ENCODE data around the gene GDI2.

GDI2 gene

GRCh38 chr10:5730766-5731165, 82.5 kb downstream of the GDI2 start:
- no peaks in the 10 kb centered on the region; the same call in 1 of the 2 replicates for H3K36me3 ChIP-seq (replicated peaks; ENCODE audit: insufficient read depth, low read length)
- no peaks in the 10 kb centered on the region for H4K20me1 ChIP-seq (ENCODE audit: insufficient read depth, low read length)
- H3K79me2 ChIP-seq (ENCODE audit: low read length): peaks cover 9% of the 10 kb centered on the region
- no peaks in the 10 kb centered on the region for H3K9me3 ChIP-seq (replicated peaks; ENCODE audit: insufficient read depth, low read length)
- H3K4me2 ChIP-seq (ENCODE audit: low read depth, low read length): no peak overlapping the region
- TF ChIP-seq EZH2 (optimal IDR thresholded peaks at IDR 0.05; ENCODE audit: low read depth, low read length): no peak
- TF ChIP-seq CTCF (IDR thresholded peaks at IDR 0.05; ENCODE audit: low read length): no peak
- TF ChIP-seq EZH2phosphoT487 (IDR thresholded peaks at IDR 0.05; ENCODE audit: low read length): no peak
- H3K9me2 ChIP-seq (replicated peaks; ENCODE audit: insufficient read depth, low read length): no peaks in the 10 kb centered on the region
- no peak for DNase-seq
- H2AFZ ChIP-seq (ENCODE audit: low read length): no peak overlapping the region
- H3K27ac ChIP-seq (ENCODE audit: low read length): no peak overlapping the region
- no peaks in the 10 kb centered on the region for H3K27me3 ChIP-seq (replicated peaks; ENCODE audit: insufficient read depth, low read length)
- no peak overlapping the region for H3K9ac ChIP-seq (ENCODE audit: low read length)
- no peaks in the 10 kb centered on the region for H3F3A ChIP-seq (ENCODE audit: insufficient read depth, low read length)
- H3K4me1 ChIP-seq (ENCODE audit: low read length): peaks cover 6% of the 10 kb centered on the region; the same call in 1 of the 2 replicates
- no peak overlapping the region for H3K4me3 ChIP-seq (ENCODE audit: low read length)

DNA sequence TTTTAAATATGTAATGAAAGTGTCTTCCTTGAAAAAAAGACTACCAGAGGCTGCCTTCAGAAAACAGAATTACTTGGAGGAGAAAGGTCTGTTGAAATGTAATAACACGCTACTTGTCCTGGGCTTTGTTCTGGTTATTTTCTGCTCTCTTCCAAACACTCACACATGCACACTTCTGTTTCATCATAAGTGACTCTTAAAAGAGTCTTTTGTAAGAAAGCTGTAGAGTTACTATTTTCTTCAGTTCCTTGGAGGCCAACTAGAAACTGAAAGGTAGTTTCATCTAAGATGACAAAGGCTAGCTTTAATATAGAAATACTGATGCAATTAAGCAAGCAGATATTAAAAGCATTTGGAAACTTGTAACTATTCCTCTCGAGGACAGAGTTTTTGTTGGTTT, 89.5 kb downstream of the GDI2 start:
- Histone ChIP-seq H4K20me1 (ENCODE audit: insufficient read depth, low read length) (no peaks in the 10 kb centered on the region), H3K27ac (ENCODE audit: low read length) (peak overlapping the region; percentile 74), H3K36me3 (replicated peaks; ENCODE audit: insufficient read depth, low read length) (peaks cover 6% of the 10 kb centered on the region; the same call in 1 of the 2 replicates), H3K9me3 (replicated peaks; ENCODE audit: insufficient read depth, low read length) (no peaks in the 10 kb centered on the region), H3K4me3 (ENCODE audit: low read length) (peak overlapping the region; percentile 4), H3K27me3 (replicated peaks; ENCODE audit: insufficient read depth, low read length) (no peaks in the 10 kb centered on the region), H3K4me2 (ENCODE audit: low read depth, low read length) (peak overlapping the region; percentile 59), H3K4me1 (ENCODE audit: low read length) (peaks cover 12% of the 10 kb centered on the region; the same call in 1 of the 2 replicates), H3K9me2 (replicated peaks; ENCODE audit: insufficient read depth, low read length) (no peaks in the 10 kb centered on the region), H3K9ac (ENCODE audit: low read length) (peak overlapping the region; percentile 8; the same call in 1 of the 2 replicates), H2AFZ (ENCODE audit: low read length) (0 out of 2 replicates have a peak overlapping the region, but pooled peaks have one; percentile 15), H3F3A (ENCODE audit: insufficient read depth, low read length) (peaks cover 9% of the 10 kb centered on the region), H3K79me2 (ENCODE audit: low read length) (peaks cover 28% of the 10 kb centered on the region; the same call in 1 of the 2 replicates)
- DNase-seq: peak; percentile 73
- TF ChIP-seq EZH2phosphoT487 (IDR thresholded peaks at IDR 0.05; ENCODE audit: low read length) (no peak), EZH2 (optimal IDR thresholded peaks at IDR 0.05; ENCODE audit: low read depth, low read length) (no peak), CTCF (IDR thresholded peaks at IDR 0.05; ENCODE audit: low read length) (no peak)

- Histone ChIP-seq H3F3A (ENCODE audit: insufficient read depth, low read length) (peaks cover 9% of the 10 kb centered on the region), H3K27ac (ENCODE audit: low read length) (no peak overlapping the region)
- TF ChIP-seq CTCF (IDR thresholded peaks at IDR 0.05; ENCODE audit: low read length) (no peak), EZH2 (optimal IDR thresholded peaks at IDR 0.05; ENCODE audit: low read depth, low read length) (no peak), EZH2phosphoT487 (IDR thresholded peaks at IDR 0.05; ENCODE audit: low read length) (no peak)
Measured at GRCh38 chr10:5720182-5720581, 93.1 kb downstream of the GDI2 start.

More at GRCh38 chr10:5720182-5720581, 93.1 kb downstream of the GDI2 start:
- Histone ChIP-seq H3K79me2 (ENCODE audit: low read length) (peaks cover 56% of the 10 kb centered on the region), H4K20me1 (ENCODE audit: insufficient read depth, low read length) (no peaks in the 10 kb centered on the region), H3K9me2 (replicated peaks; ENCODE audit: insufficient read depth, low read length) (no peaks in the 10 kb centered on the region), H3K27me3 (replicated peaks; ENCODE audit: insufficient read depth, low read length) (no peaks in the 10 kb centered on the region), H3K9ac (ENCODE audit: low read length) (no peak overlapping the region), H3K9me3 (replicated peaks; ENCODE audit: insufficient read depth, low read length) (no peaks in the 10 kb centered on the region), H3K36me3 (replicated peaks; ENCODE audit: insufficient read depth, low read length) (peaks cover 6% of the 10 kb centered on the region; the same call in 1 of the 2 replicates), H3K4me1 (ENCODE audit: low read length) (peaks cover 12% of the 10 kb centered on the region; the same call in 1 of the 2 replicates), H2AFZ (ENCODE audit: low read length) (no peak overlapping the region), H3K4me3 (ENCODE audit: low read length) (no peak overlapping the region), H3K4me2 (ENCODE audit: low read depth, low read length) (no peak overlapping the region)
- no peak for DNase-seq

Measured in MM.1S (cell line).